HUDEP-2 (cell line): ENCODE results near the gene RALY.
A peak's percentile ranks its signal among the peaks of the same experiment; 100 is the strongest.

Experiments
- DNase-seq, 76 experiments: peaks; one replicate each; lab custom pipeline; 2025; ENCODE audit not compliant: unreplicated experiment in 76 of 76; lab: John Stamatoyannopoulos, UW

The RALY gene

DNA sequence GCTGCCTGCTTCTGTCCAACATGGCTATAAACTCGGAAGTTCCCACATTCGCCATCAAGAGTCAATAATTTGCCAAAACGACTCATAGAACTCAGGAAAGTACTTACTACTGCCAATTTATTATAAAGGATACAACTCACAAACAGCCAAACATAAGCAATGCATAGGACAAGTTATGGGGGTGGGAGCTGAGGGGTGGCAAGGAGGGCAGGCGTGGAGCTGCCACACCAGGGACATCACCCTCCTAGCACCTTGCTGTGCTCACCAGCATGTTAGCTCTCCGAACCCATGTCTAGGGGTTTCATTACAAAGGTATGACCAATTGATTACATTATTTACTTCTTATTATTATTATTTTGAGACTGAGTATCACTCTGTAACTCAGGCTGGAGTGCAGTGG, 106.0 kb downstream of the RALY start:
- no peak for DNase-seq

DNA sequence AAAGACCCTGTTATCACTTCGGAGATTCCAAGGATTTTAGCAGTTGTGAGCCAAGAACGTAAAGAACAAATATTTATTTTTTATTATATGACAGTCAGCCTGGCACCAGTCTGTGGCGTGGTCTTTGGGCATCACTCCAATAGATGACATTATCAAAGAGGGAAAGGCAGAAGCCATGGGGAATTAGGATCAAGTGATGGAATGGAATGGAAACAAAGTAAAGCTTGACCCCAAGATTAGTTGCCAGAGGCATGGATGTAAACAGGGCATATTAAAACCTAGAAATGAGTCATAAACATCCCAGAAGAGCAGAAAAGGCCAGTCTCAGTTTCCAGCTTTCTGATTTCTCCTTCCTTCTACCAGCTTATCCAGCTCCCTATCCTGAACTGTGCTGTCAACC, 106.9 kb downstream of the RALY start:
- no peak for DNase-seq

DNA sequence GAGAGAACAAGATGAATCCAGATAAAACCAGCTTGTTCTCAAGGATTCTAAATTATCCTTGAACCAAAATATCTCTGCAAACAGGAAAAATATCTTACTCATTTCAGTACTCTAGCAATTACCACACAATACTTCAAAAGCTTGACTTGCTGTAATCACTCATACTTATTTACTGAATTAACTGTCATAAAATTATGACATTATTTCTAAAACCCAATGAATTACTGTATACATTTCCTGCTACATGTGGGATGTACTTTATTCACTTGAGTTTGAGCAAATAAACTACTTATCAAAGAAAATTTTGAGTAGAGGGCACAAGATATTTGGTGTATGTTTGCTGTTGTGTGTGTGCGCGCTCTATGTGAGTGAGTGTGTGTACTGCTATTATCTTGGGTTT, 108.6 kb downstream of the RALY start:
- no peak for DNase-seq

DNA sequence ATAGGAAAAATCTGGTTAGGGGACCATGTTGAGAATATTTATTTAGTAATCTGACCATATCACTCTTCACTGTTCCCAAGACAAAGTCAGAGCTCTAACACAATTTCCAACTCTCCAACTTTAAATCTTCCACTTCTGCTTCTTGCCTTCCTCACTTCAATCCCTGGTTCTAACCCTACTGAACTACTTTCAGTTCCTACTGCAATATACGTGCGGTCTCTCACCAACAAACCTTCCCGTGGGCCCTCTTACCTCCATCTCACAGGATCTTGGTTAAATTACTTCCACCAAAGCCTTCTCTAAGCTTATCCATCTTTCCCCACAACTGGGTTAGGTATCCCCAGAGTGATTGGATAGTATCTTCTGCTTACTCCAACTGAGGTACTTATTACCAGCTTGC, 110.3 kb downstream of the RALY start:
- DNase-seq = no peak

DNA sequence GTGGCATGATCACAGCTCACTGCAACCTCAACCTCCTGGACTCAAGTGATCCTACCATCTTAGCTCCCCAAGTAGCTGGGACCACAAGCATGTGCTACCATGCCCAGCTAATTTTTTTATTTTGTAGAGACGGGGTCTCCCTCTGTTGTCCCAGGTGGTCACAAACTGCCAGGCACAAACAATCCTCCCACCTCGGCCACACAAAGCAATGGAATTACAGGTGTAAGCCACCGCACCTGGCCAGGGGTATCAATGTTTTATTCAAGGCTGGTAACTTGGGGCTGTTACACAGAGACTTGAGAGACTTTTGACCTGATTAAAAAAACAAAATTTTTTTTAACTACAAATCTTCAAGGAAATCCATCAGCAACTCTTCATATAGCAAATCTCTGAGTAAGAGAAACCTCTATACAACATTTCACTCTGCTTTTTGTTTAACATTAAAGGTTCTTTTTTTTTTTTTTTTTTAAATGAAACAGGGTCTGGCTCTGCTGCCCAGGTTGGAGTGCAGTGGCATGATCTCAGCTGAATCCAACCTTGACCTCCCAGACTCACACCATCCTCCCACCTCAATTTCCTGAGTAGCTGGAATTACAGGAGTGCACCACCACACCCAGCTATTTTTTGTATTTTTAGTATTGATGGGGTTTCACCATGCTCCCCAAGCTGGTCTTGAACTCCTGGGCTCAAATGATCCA, 112.4 kb downstream of the RALY start:
- DNase-seq = no peak

DNA sequence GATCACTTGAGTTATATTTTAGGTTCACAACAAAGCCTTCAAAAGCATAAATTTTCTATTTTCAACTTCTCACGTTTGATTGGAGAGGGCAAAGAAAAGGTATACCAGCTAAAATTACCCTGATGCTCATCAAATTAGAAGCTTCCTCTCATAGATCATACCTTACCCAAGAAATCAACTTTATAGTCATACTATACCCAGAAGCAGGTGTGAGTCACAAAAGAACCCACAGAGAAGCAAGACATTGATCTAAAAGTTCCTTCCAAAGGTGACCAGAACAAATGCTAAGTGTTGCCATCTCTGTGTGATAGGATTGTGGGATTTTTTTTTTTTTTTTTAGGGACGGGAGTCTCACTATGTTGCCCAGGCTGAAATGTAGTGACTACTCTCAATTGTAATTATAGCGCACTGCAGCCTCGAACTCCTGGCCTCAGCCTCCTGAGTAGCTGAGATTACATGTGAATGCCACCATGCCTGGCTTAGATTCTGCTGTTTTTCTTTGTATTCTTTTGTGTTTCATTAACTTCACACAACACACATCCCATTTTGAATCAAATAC, 115.0 kb downstream of the RALY start:
- no peak for DNase-seq

DNA sequence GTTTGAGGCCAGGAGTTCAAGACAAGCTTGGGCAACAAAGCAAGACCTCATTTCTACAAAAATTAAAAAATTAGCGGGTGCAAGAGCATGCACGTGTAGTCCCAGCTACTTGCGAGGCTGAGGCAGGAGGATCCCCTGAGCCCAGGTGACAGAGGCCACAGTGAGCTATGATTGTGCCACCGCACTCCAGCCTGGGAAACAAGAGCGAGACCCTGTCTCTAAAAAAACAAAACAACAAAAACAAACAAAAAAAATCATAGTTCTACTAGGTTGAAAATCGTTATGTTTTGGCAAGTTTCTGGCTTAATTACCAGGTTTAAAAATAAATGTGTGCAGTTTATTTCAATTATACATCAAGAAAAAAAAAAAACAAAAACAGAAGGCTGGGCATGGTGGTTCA, 115.7 kb downstream of the RALY start:
- DNase-seq = no peak

DNA sequence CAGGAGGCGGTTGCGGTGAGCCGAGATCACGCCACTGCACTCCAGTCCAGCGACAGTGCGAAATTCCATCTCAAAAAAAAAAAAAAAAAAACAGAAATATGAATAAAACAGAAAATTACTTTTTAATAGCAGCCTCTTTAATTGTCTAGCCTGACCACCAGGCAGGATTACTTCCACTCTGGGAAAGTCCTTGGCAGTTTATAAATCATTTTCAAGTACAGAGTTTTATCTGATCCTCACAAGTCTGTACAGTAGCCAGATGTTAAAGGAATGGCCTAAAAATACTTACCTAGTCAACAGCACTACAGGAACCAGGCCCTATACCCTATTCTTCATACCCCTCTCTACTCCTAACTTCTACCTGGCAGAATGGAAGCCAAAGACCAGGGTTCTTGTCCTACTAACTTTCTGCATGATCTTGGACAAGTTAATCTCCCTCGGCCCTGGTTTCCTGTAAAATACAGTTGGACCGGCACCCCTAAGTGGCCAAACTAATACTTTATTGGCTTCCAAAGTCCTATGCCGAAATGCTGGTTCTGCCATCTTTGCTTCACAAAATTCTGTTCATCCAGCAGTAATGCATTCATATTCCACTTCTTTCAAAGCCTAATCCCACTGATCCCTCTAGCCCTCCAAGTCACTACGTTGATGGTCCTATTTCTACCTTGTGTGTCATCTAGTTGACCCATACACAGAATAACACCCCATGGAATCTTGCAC, 116.5 kb downstream of the RALY start:
- no peak for DNase-seq

DNA sequence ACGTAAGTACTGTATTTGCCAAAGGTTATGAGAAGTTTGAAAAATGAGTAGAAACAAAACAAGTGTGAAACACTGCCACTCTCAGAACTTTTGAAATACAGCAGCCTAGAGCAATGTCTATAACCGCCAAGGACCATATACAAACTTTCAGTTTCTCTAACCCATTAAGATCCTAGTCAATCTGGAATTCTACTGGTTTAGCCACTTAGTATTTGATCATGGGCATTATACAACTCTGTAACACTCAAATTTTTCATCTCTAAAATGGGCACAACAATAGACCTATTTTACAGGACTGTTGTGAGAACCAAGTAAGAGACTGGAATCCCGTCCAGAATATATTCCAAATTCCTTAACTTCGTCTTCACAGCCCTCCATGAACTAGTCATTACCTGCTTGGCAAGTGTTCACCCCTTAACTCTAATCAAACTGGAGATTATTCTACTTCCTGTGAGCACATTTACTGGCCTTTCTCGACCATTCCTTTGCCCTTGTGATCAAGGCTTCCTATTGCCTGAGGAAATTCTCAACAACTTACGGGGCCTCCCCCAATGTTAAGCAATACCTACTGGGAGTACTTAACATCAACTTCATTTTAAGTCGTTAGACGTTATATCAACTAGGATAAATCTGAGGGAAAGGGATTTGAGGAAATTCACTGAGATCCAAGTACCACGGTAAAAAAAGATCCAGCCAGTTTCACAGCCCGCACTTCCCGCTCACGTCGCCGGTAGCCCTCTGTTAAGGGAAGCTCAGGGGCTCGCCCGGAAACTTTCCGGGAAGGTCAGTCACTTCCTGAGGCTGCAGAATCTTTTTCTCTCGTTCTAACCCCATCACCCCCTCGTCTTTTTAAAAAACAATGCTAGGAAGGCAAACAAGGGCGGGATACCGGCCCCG, 117.3 kb downstream of the RALY start:
- DNase-seq = peak in 1 of 76 experiments; percentile 10

DNA sequence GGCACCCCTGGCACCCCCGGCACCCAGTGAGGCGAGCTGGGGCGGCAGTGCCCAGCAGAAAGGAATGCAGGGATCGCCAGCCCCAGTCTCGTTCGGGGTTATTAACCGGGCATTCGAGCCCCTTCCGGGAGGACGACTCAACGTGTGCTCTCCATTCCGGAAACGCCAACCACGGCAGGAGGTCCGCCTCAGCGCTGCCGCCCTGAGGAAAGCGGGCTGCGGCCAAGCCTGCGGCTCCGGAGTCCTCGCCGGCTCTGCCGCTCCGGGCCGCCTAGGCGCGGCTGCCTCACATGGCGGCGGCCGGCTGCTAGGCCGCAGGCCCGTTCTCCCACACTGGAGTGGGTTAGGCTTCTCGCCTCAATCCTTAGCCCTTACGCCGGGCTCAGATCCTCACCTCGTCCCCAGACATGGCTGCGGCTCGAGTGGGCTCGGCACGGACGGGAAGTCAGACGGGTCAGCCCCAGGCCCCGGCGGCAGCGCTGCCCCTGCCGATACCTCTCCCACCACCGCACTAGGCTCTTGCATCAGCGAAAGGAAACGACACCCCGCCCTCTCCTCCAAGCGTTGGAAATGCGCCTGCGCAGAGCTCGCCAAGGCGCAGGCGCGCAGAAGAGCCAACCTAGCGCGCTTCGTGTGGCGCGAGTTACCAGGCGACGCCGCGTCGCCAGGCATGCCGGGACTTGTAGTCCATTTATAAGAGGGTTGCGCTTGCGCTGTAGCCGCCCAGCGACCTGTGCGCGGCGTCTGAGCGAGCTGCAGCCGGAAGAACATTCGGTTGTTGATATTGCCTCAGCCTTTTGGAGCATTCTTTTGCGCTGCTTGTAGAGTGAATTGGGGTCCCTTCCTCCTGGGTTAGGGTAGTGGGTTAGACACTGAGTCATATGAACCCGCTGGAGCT, 118.2 kb downstream of the RALY start, which contains the start of gene EIF2S2:
Gene EIF2S2, minus strand, starts transcription at position 542 of the 898 bp plus-strand sequence. Its CDS starts 133 bp downstream, at position 409.
- DNase-seq = peak in 75 of 76 experiments; percentile 54 to 98 (median 92)

DNA sequence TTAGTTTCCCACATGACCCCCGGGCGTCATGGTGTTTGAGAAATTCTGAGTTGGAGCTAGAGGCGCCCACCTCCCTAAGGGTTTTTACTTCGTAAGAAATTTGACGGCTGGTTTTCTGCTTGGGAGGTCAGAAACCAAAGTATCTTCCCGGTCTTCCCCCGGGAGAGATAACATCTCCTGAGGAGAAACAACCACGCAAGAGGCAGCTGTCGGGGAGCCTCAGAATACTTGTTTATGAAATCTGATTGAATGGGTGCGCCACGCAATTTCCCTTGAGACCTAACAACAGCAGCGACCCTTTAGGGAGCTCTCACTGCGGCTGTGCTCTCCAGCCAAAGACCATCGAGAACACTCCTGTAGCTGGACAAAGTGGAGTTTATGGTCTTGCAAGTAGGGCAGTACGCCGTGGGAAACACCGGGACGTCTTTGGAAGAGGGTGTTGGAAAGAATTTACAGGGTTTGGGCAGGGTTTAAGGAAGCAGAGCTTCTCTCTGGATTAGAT, 118.9 kb downstream of the RALY start:
- peak in 15 of 76 experiments; percentile 9 to 65 (median 33) for DNase-seq

DNA sequence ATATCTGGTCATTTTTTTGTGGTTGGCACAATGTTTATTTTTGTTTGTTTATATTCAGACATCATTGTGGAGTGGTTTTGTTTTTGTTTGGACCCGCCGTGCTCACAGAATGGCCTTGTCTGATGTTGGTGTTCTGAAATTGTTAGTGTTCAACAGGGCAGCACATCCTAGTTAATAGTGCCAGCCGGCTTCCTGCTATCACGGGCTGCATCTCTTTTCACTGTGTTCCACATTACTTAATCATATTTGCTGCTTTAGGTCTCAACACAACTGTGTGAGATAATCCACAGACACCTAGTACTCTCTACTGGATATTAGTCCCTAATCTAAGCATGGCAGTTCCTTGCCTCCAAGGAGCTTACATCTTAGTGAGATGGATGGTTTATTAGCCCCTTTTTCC, 121.1 kb downstream of the RALY start:
- DNase-seq = no peak

DNA sequence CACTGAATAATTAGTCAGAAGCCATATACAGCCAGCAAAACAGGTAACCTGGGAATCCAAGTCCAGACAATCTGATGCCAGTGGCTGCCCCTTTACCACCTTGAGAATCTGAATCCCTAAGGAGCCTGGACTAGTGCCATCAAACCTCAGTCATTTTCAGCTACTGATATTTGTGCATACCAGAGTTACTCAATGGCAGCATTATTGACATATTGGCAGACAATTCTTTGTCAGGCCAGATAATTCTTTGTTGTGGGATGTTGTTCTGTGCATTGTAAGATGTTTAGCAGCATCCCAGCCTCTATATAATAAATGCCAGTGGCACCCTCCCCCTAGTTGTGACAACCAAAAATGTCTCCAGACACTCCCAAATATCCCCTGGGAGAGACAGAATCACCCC, 121.5 kb downstream of the RALY start:
- no peak for DNase-seq

DNA sequence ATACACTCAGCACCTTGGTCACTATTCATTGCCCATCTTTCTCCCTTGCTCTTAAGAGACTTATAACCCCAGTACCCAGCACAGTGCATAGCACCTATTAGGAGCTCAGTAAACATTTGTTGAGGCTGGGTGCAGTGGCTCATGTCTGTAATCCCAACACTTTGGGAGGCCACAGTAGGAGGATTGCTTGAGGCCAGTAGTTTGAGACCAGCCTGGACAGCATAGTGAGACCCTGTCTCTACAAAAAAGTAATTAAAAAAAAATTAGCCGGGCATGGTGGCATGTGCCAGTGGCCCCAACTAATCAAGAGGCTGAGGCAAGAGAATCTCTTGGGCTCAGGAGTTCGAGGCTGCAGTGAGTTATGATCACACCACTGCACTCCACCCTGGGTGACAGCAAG, 126.5 kb downstream of the RALY start:
- no peak for DNase-seq

DNA sequence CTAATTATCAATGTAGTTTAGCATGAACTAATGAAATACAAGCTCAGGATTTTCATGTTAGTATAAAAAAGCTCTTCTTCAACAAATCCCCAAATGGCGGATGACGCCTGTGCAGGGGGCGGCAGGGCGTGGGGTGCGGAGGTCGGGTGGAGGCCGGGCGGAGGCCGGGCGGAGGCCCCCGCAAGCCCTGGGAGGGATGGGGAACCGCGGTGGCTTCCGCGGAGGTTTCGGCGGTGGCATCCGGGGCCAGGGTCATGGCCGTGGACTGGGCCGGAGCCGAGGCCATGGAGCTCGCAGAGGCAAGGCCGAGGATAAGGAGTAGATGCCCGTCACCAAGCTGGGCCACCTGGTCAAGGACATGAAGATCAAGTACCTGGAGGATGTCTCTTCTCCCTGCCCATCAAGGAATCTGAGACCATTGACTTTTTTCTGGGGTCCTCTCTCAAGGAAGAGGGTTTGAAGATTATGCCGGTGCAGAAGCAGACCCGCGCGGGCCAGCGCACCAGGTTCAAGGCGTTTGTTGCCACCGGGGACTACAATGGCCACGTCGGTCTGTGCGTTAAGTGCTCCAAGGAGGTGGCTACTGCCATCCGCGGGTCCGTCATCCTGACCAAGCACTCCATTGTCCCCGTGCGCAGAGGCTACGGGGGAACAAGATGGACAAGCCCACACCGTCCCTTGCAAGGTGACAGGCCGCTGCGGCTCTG, 128.7 kb downstream of the RALY start:
- no peak for DNase-seq

DNA sequence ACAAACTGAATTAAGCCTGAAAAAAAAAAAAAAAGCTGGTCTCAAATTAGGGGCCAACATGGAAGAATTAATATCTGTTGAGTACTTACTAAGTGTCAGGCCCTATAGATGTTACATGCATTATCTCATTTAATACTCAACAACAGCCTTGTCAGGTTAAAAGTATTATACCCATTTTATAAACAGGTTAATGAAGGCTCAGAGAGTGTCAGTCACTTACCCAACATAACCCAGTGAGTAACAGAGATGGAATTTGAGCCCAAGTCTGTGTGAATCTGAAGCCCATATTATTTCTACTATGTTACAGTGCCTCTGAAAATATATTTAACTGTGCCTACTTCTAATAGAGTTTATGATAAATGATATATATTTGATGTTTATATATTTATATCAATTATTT, 129.6 kb downstream of the RALY start:
- DNase-seq = no peak

DNA sequence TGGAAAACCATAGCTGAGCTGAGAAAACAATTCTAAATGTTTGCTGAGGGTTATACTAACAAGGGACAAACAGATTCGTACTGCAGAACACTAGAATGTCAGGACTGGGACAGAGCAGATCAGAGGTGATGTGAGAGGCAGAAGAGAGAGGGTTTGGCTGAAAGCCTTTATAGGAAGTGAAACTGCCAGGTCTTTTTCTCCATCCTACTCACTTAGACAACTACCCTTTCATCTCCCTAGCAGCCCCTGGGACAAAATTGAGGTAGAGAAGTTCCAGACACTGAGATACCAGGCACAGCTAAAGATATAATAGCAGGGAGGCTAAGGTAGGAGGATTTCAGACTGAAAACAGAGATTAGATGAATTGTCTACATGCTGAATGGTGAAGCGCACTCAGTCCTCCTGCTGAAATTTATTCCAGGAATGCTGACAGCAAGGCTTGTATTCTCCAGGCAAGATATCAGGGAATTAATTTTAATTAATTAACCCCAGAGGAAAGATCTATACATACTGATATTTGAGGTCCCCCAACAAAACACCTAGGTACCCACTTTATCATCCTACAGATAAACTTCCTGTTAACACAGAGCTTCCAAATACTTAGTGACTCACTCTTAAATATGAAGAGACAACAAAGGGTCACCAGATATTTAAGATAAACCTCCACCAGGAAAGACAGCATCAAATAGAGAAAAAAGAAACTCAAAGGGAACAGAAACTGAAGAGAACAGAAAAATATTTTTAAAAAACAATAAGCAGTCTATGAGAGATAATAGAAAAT, 130.9 kb downstream of the RALY start:
- no peak for DNase-seq

DNA sequence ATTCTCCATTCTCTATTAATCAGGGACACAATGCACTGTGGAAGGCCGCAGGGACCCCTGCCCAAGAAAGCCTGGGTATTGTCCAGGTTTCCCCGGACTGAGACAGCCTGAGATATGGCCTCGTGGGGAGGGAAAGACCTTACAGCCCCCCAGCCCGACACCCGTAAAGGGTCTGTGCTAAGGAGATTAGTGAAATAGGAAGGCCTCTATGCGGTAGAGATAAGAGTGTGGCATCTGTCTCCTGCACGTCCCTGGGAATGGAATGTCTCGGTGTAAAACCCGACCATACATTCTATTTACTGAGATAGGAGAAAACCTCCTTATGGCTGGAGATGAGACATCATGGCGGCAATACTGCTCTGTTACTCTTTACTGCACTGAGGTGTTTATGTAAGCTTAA, 134.1 kb downstream of the RALY start:
- peak in 4 of 76 experiments; percentile 5 to 10 (median 8) for DNase-seq
